GM12865 (cell line): ENCODE results near the gene RFC5.

Source experiments
- DNase-seq: peaks from one replicate; pipeline ENCODE4 v3.0.0; 2010; ENCODE audit warnings: low read depth
- H3K4me3 ChIP-seq: 2 replicates; pipeline ENCODE4 v1.5.1; 2011; ENCODE audit warnings: mild to moderate bottlenecking, low read depth, low read length, control low read depth
- CTCF ChIP-seq: IDR thresholded peaks from 2 replicates; pipeline ENCODE4 v1.5.1; 2011; ENCODE audit warnings: low read length, control low read depth, low read depth, inconsistent platforms; ENCODE audit not compliant: insufficient read depth; ENCODE audit errors: missing control alignments

RFC5 gene

GRCh38 chr12:118044577-118044976, 28.1 kb downstream of the RFC5 start:
- DNase-seq: no peak
- no peak overlapping the region for H3K4me3 ChIP-seq
- no peak for TF ChIP-seq CTCF

- DNase-seq: no peak
- no peak for TF ChIP-seq CTCF
Measured at GRCh38 chr12:118046430-118046829, 29.9 kb downstream of the RFC5 start.

GRCh38 chr12:118050972-118051910, 34.7 kb downstream of the RFC5 start:
- H3K4me3 ChIP-seq: no peak overlapping the region
- no peak for DNase-seq
- no peak for TF ChIP-seq CTCF

More at GRCh38 chr12:118046430-118046829, 29.9 kb downstream of the RFC5 start:
- H3K4me3 ChIP-seq: no peak overlapping the region

- no peak for DNase-seq
- TF ChIP-seq CTCF: no peak
- no peak overlapping the region for H3K4me3 ChIP-seq
Measured at GRCh38 chr12:118052324-118053070, 36.0 kb downstream of the RFC5 start.

GRCh38 chr12:118053071-118053985, 36.8 kb downstream of the RFC5 start:
- no peak overlapping the region for H3K4me3 ChIP-seq
- DNase-seq: no peak
- no peak for TF ChIP-seq CTCF

- DNase-seq: peak; percentile 84
Measured at GRCh38 chr12:118055144-118055557, 38.6 kb downstream of the RFC5 start.

More at GRCh38 chr12:118055144-118055557, 38.6 kb downstream of the RFC5 start:
- TF ChIP-seq CTCF: peak; percentile 76
- no peak overlapping the region for H3K4me3 ChIP-seq
